Common myeloid progenitor, CD34-positive (primary cell): ENCODE data around the gene KAZN.

Source experiments
- CTCF ChIA-PET: fragments of 350-600 bp; sonication (Branson Sonifier 250); formaldehyde crosslinking; loops from one replicate; lab custom pipeline; 2021; ENCODE audit warnings: antibody characterized with exemption; lab: Charles Lee
- POLR2A ChIA-PET: fragments of 350-600 bp; sonication (Branson Sonifier 250); formaldehyde crosslinking; loops from one replicate; lab custom pipeline; 2021; ENCODE audit warnings: antibody characterized with exemption; lab: Charles Lee
- DNase-seq, 3 donors: peaks; one replicate each; pipeline versions ENCODE4 v3.0.0 to v3.0.0-alpha.2; 2013
- H3K27ac ChIP-seq, 2 experiments: 1 replicate in 1 of 2; 2 replicates in 1 of 2; pipeline ENCODE4 v1.7.0; 2013; ENCODE audit warnings: inconsistent platforms in 2 of 2, low read length in 2 of 2, mild to moderate bottlenecking in 2 of 2, low read depth in 1 of 2, moderate library complexity in 1 of 2; ENCODE audit not compliant: severe bottlenecking in 2 of 2, insufficient read depth in 1 of 2, poor library complexity in 1 of 2
- H3K27me3 ChIP-seq, 5 experiments: replicated peaks in 2 of 5; 1 replicate in 3 of 5; 2 replicates in 2 of 5; pipeline versions ENCODE4 v1.6.1 to v1.7.0; 2013; ENCODE audit warnings: low read length in 4 of 5, mild to moderate bottlenecking in 2 of 5, moderate library complexity in 2 of 5, inconsistent platforms in 1 of 5; ENCODE audit not compliant: insufficient read depth in 5 of 5, control insufficient read depth in 4 of 5
- H3K36me3 ChIP-seq, 4 experiments: 1 replicate in 2 of 4; 2 replicates in 2 of 4; pipeline versions ENCODE4 v1.6.1 to v1.7.0; 2013; ENCODE audit warnings: low read length in 3 of 4, control low read depth in 1 of 4, mild to moderate bottlenecking in 1 of 4; ENCODE audit not compliant: control insufficient read depth in 4 of 4, insufficient read depth in 4 of 4
- H3K4me1 ChIP-seq, 4 experiments: 1 replicate in 3 of 4; 2 replicates in 1 of 4; pipeline versions ENCODE4 v1.6.1 to v1.7.1; 2013; ENCODE audit warnings: low read length in 3 of 4, mild to moderate bottlenecking in 3 of 4, control low read depth in 1 of 4, inconsistent platforms in 1 of 4, moderate library complexity in 1 of 4; ENCODE audit not compliant: control insufficient read depth in 4 of 4, insufficient read depth in 4 of 4; ENCODE audit errors: control extremely low read depth in 1 of 4
- H3K4me3 ChIP-seq, 7 experiments: 1 replicate in 4 of 7; 2 replicates in 3 of 7; pipeline versions ENCODE4 v1.5.1 to v1.7.0; 2013; ENCODE audit warnings: mild to moderate bottlenecking in 7 of 7, low read length in 6 of 7, moderate library complexity in 6 of 7, inconsistent platforms in 2 of 7, low read depth in 2 of 7, control low read depth in 1 of 7; ENCODE audit not compliant: insufficient read depth in 4 of 7, control insufficient read depth in 1 of 7; ENCODE audit errors: extremely low read depth in 1 of 7
- H3K9me3 ChIP-seq, 5 experiments: 1 replicate in 4 of 5; 2 replicates in 1 of 5; pipeline versions ENCODE4 v1.6.1 to v1.7.1; 2013; ENCODE audit warnings: low read length in 4 of 5, mild to moderate bottlenecking in 2 of 5, inconsistent platforms in 1 of 5, low read depth in 1 of 5, moderate library complexity in 1 of 5; ENCODE audit not compliant: control insufficient read depth in 4 of 5, insufficient read depth in 2 of 5; ENCODE audit errors: control extremely low read depth in 1 of 5
- WGBS: methylation state at CpG from one replicate; pipeline ENCODE4 v1.1.5; 2013; ENCODE audit not compliant: insufficient coverage; 5-methylcytosine and 5-hydroxymethylcytosine counted together

The KAZN gene

GRCh38 chr1:15155888-15156741 lies 557.6 kb downstream of the KAZN start:
- DNase-seq: peak in 2 of 3 donors; percentile 53 to 69
- CTCF ChIA-PET: interaction anchor here (0.9 to 9.8 kb wide), 6 partner anchors 9 to 207 kb away, joined by 3 to 111 read pairs (median 7); no protein-coding TSS in a partner anchor

GRCh38 chr1:15156807-15157380 lies 558.4 kb downstream of the KAZN start:
- WGBS: 94% methylated on average over 8 of the region's 9 CpGs
- no peaks in the 10 kb centered on the region for H3K9me3 ChIP-seq
- H3K27ac ChIP-seq: no peak overlapping the region
- peaks cover 0 to 86% (median 45%) of the 10 kb centered on the region in 4 experiments for H3K4me1 ChIP-seq
- peaks cover 0 to 32% (median 11%) of the 10 kb centered on the region in 5 experiments for H3K27me3 ChIP-seq
- H3K36me3 ChIP-seq: no peaks in the 10 kb centered on the region
- peak overlapping the region in 4 of 7 experiments; percentile 5 to 52 (median 38) for H3K4me3 ChIP-seq
- DNase-seq: no peak
- ChIA-PET POLR2A (no interaction called here), CTCF (interaction anchor here (0.9 to 9.8 kb wide), 6 partner anchors 9 to 206 kb away, joined by 3 to 111 read pairs (median 7); no protein-coding TSS in a partner anchor)

More at GRCh38 chr1:15155888-15156741, 557.6 kb downstream of the KAZN start:
- H3K4me3 ChIP-seq: peak overlapping the region in 6 of 7 experiments; percentile 5 to 52 (median 40)
- H3K27ac ChIP-seq: no peak overlapping the region
- peaks cover 0 to 83% (median 45%) of the 10 kb centered on the region in 4 experiments for H3K4me1 ChIP-seq
- H3K36me3 ChIP-seq: no peaks in the 10 kb centered on the region
- H3K9me3 ChIP-seq: no peaks in the 10 kb centered on the region
- 66% methylated on average over 3 of the region's 11 CpGs for WGBS
- POLR2A ChIA-PET: no interaction called here
- peaks cover 0 to 36% (median 13%) of the 10 kb centered on the region in 5 experiments for H3K27me3 ChIP-seq

- Histone ChIP-seq H3K4me3 (no peak overlapping the region), H3K36me3 (no peaks in the 10 kb centered on the region), H3K9me3 (no peaks in the 10 kb centered on the region), H3K27me3 (peaks cover 0 to 24% (median 7%) of the 10 kb centered on the region in 5 experiments), H3K27ac (no peak overlapping the region), H3K4me1 (peaks cover 0 to 80% (median 37%) of the 10 kb centered on the region in 4 experiments)
- DNase-seq: no peak
- ChIA-PET CTCF (interaction anchor here (0.6 to 9.8 kb wide), 5 partner anchors 8 to 115 kb away, joined by 4 to 111 read pairs (median 6); no protein-coding TSS in a partner anchor), POLR2A (interaction anchor here (0.6 kb wide), 1 partner anchor 90 kb away, joined by 4 read pairs; no protein-coding TSS in a partner anchor)
- 92% methylated on average over 15 of the region's 17 CpGs for WGBS
Measured at GRCh38 chr1:15157524-15158399, 559.3 kb downstream of the KAZN start.

- CTCF ChIA-PET: interaction anchor here (1.6 to 9.8 kb wide), 3 partner anchors 28 to 114 kb away, joined by 4 to 111 read pairs (median 73); no protein-coding TSS in a partner anchor
- peak overlapping the region in 2 of 7 experiments; percentile 31 to 44 for H3K4me3 ChIP-seq
- no peaks in the 10 kb centered on the region for H3K9me3 ChIP-seq
- peaks cover 0 to 16% (median 4%) of the 10 kb centered on the region in 5 experiments for H3K27me3 ChIP-seq
- peaks cover 0 to 81% (median 34%) of the 10 kb centered on the region in 4 experiments for H3K4me1 ChIP-seq
- H3K27ac ChIP-seq: no peak overlapping the region
- H3K36me3 ChIP-seq: no peaks in the 10 kb centered on the region
- DNase-seq: no peak
- POLR2A ChIA-PET: no interaction called here
- WGBS: 65% methylated on average over 10 of the region's 13 CpGs
Measured at GRCh38 chr1:15158506-15159165, 560.2 kb downstream of the KAZN start.

GRCh38 chr1:15159166-15159555 lies 560.7 kb downstream of the KAZN start:
- Histone ChIP-seq H3K27me3 (peaks cover 0 to 14% (median 2%) of the 10 kb centered on the region in 5 experiments), H3K9me3 (no peaks in the 10 kb centered on the region), H3K4me1 (peaks cover 0 to 77% (median 29%) of the 10 kb centered on the region in 4 experiments), H3K27ac (no peak overlapping the region), H3K4me3 (peak overlapping the region in 3 of 7 experiments; percentile 6 to 44 (median 31)), H3K36me3 (no peaks in the 10 kb centered on the region)
- POLR2A ChIA-PET: no interaction called here
- CTCF ChIA-PET: interaction anchor here (1.6 to 9.8 kb wide), 2 partner anchors 29 to 41 kb away, joined by 4 to 111 read pairs; no protein-coding TSS in a partner anchor
- DNase-seq: no peak
- WGBS: 64% methylated on average over 7 of the region's 7 CpGs

GRCh38 chr1:15160626-15161025 lies 562.1 kb downstream of the KAZN start:
- POLR2A ChIA-PET: interaction anchor here (0.6 kb wide), 1 partner anchor 16 kb away, joined by 5 read pairs; no protein-coding TSS in a partner anchor
- CTCF ChIA-PET: interaction anchor here (0.6 to 2.0 kb wide), 3 partner anchors 9 to 1328 kb away, joined by 3 to 5 read pairs (median 4); no protein-coding TSS in a partner anchor

More at GRCh38 chr1:15160626-15161025, 562.1 kb downstream of the KAZN start:
- Histone ChIP-seq H3K9me3 (no peaks in the 10 kb centered on the region), H3K4me3 (no peak overlapping the region), H3K36me3 (no peaks in the 10 kb centered on the region), H3K4me1 (peaks cover 0 to 67% (median 21%) of the 10 kb centered on the region in 4 experiments), H3K27ac (no peak overlapping the region), H3K27me3 (no peaks in the 10 kb centered on the region)
- WGBS: 0% methylated on average over 1 of the region's 8 CpGs
- peak in 1 of 3 donors; percentile 50 for DNase-seq
